ENCODE data around the gene AVL9.
"Not testable (repeated sequence)": the region's sequence is repeated elsewhere in the genome, so short reads cannot be mapped to it uniquely, and the experiment has no call there.

The AVL9 gene

DNA sequence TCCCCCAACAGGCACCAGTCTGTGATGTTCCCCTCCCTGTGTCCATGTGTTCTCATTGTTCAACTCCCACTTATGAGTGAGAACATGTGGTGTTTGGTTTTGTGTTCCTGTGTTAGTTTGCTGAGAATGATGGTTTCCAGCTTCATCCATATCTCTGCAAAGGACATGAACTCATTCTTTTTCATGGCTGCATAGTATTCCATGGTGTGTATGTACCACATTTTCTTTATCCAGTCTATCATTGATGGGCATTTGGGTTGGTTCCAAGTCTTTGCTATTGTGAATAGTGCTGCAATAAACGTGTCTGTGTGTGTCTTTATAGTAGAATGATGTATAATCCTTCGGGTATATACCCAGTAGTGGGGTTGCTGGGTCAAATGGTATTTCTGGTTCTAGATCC lies 4.5 kb downstream of the AVL9 start:
- not testable (repeated sequence) for DNase-seq (ENCODE audit: low read depth in 1 of 2, low spot score in 1 of 2); H3K27me3 ChIP-seq (ENCODE audit: insufficient read depth, poor library complexity, severe bottlenecking); H3K27ac ChIP-seq (replicated peaks); H3K4me3 ChIP-seq (replicated peaks; ENCODE audit: insufficient read depth, low read length)

DNA sequence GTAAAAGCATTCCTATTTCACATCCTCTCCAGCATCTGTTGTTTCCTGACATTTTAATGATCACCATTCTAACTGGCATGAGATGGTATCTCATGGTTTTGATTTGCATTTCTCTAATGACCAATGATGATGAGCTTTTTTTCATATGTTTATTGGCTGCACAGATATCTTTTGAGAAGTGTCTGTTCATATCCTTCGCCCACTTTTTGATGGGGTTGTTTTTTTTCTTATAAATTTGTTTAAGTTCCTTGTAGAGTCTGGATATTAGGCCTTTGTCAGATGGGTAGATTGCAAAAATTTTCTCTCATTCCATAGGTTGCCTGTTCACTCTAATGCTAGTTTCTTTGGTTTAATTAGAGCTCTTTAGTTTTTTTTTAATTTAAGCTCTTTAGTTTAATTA lies 4.9 kb downstream of the AVL9 start:
- not testable (repeated sequence) for H3K4me3 ChIP-seq (replicated peaks; ENCODE audit: insufficient read depth, low read length); DNase-seq (ENCODE audit: low read depth in 1 of 2, low spot score in 1 of 2)

DNA sequence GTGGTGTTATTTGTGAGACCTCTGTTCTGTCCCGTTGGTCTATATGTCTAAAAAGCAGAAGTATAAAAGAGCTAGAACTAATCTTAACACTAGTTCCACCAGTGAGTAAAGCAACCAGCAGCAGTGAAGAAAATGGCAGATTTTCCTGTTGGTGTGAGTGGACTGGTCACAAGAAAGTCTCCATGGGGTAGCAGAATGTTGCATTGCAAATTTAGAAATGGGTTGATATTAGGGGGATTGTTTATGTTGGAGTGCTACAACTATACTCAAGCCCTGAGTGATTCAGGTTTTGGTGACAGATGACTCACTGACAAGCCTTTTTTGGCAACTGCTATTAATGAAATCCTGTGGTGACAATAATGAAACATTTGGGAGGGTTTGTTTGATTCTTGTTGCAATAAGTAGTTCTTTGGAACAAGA lies 5.6 kb downstream of the AVL9 start:
- Histone ChIP-seq H3K27ac (replicated peaks) (peak overlapping the region; percentile 39), H3K27me3 (ENCODE audit: insufficient read depth, poor library complexity, severe bottlenecking) (no peaks in the 10 kb centered on the region), H3K4me3 (replicated peaks; ENCODE audit: insufficient read depth, low read length) (no peak overlapping the region)
- TF ChIP-seq SPI1 (IDR thresholded peaks at IDR 0.05; ENCODE audit: borderline replicate concordance, low read depth) (no peak), POLR2AphosphoS5 (IDR thresholded peaks at IDR 0.05; ENCODE audit: low read depth) (no peak; the same call in 1 of the 2 replicates), GABPA (IDR thresholded peaks at IDR 0.05; ENCODE audit: low read depth) (no peak)
- TF ChIP-seq, protein P1, sequence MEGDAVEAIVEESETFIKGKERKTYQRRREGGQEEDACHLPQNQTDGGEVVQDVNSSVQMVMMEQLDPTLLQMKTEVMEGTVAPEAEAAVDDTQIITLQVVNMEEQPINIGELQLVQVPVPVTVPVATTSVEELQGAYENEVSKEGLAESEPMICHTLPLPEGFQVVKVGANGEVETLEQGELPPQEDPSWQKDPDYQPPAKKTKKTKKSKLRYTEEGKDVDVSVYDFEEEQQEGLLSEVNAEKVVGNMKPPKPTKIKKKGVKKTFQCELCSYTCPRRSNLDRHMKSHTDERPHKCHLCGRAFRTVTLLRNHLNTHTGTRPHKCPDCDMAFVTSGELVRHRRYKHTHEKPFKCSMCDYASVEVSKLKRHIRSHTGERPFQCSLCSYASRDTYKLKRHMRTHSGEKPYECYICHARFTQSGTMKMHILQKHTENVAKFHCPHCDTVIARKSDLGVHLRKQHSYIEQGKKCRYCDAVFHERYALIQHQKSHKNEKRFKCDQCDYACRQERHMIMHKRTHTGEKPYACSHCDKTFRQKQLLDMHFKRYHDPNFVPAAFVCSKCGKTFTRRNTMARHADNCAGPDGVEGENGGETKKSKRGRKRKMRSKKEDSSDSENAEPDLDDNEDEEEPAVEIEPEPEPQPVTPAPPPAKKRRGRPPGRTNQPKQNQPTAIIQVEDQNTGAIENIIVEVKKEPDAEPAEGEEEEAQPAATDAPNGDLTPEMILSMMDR (IDR thresholded peaks at IDR 0.05; ENCODE audit: insufficient read depth, low read length) = no peak
- TF ChIP-seq, protein P2, sequence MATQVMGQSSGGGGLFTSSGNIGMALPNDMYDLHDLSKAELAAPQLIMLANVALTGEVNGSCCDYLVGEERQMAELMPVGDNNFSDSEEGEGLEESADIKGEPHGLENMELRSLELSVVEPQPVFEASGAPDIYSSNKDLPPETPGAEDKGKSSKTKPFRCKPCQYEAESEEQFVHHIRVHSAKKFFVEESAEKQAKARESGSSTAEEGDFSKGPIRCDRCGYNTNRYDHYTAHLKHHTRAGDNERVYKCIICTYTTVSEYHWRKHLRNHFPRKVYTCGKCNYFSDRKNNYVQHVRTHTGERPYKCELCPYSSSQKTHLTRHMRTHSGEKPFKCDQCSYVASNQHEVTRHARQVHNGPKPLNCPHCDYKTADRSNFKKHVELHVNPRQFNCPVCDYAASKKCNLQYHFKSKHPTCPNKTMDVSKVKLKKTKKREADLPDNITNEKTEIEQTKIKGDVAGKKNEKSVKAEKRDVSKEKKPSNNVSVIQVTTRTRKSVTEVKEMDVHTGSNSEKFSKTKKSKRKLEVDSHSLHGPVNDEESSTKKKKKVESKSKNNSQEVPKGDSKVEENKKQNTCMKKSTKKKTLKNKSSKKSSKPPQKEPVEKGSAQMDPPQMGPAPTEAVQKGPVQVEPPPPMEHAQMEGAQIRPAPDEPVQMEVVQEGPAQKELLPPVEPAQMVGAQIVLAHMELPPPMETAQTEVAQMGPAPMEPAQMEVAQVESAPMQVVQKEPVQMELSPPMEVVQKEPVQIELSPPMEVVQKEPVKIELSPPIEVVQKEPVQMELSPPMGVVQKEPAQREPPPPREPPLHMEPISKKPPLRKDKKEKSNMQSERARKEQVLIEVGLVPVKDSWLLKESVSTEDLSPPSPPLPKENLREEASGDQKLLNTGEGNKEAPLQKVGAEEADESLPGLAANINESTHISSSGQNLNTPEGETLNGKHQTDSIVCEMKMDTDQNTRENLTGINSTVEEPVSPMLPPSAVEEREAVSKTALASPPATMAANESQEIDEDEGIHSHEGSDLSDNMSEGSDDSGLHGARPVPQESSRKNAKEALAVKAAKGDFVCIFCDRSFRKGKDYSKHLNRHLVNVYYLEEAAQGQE (IDR thresholded peaks at IDR 0.05; ENCODE audit: insufficient replicate concordance, low read depth) = no peak
- peak; percentile 42 to 65 for DNase-seq (ENCODE audit: low read depth in 1 of 2, low spot score in 1 of 2)

More for the DNA sequence above, 4.9 kb downstream of the AVL9 start:
- H3K27me3 ChIP-seq (ENCODE audit: insufficient read depth, poor library complexity, severe bottlenecking) = not testable (repeated sequence)
- H3K27ac ChIP-seq (replicated peaks) = peak overlapping the region; percentile 39

DNA sequence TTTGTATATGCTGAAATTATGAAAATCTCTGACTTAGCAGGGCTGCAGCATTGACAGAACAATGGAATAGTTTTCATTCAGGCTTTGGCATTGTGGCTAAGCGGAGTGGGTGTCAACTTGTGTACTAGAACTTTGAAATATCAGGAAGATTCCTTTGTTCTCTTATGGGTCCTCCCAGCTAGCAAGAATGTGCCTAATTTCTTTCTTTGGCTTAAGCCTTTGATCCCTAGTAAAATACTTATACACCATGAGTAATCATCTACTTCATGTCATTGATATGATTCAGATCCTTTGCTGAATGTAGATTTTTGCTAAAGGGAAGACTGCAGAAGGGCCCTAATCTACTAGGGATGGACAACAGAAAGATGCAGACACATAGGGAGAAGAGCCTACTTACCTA lies 6.2 kb downstream of the AVL9 start:
- H3K27ac ChIP-seq (replicated peaks) = peak overlapping the region; percentile 39
- H3K4me3 ChIP-seq (replicated peaks; ENCODE audit: insufficient read depth, low read length) = no peak overlapping the region
- TF ChIP-seq, protein P2 (IDR thresholded peaks at IDR 0.05; ENCODE audit: insufficient replicate concordance, low read depth) = no peak
- DNase-seq (ENCODE audit: low read depth in 1 of 2, low spot score in 1 of 2) = no peak
- H3K27me3 ChIP-seq (ENCODE audit: insufficient read depth, poor library complexity, severe bottlenecking) = no peaks in the 10 kb centered on the region

DNA sequence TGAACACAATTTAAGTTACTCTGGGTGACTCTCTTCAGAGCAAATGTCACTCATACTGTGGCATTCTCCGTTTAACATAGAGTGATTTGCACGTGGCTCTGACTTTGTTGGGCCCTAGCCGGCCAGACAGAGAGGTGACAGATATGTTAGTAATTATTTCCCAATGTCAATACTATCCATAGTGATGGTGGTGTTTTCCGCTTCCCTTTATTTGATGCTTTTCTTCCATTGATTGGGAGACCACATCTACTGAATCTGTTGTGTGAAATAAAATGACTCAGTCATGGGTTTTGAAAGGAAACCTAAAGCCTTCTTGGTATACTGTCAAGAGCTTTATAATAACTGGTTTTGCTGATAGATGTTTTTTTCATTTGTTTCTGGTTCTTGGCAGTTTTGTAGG lies 7.4 kb downstream of the AVL9 start:
- DNase-seq (ENCODE audit: low read depth in 1 of 2, low spot score in 1 of 2) = no peak
- Histone ChIP-seq H3K4me3 (replicated peaks; ENCODE audit: insufficient read depth, low read length) (no peak overlapping the region), H3K27me3 (ENCODE audit: insufficient read depth, poor library complexity, severe bottlenecking) (no peaks in the 10 kb centered on the region), H3K27ac (replicated peaks) (no peak overlapping the region)
- no peak for TF ChIP-seq GABPA (IDR thresholded peaks at IDR 0.05; ENCODE audit: low read depth)
- TF ChIP-seq, protein P1 (IDR thresholded peaks at IDR 0.05; ENCODE audit: insufficient read depth, low read length) = no peak
- TF ChIP-seq, protein P2 (IDR thresholded peaks at IDR 0.05; ENCODE audit: insufficient replicate concordance, low read depth) = no peak
- TF ChIP-seq SPI1 (IDR thresholded peaks at IDR 0.05; ENCODE audit: borderline replicate concordance, low read depth) = no peak
- no peak for TF ChIP-seq POLR2AphosphoS5 (IDR thresholded peaks at IDR 0.05; ENCODE audit: low read depth)
